Fibroblast of lung (primary cell): Measurements from ENCODE around the gene TRPM3. TPM values are rescaled to one million over a fixed set of nuclear protein-coding genes. Genes with fewer than 3 reads are reported as not detected.
"Not testable (repeated sequence)": the region's sequence is repeated elsewhere in the genome, so short reads cannot be mapped to it uniquely, and the experiment has no call there.

Experiments
- DNase-seq, 2 donors: peaks; one replicate each; pipeline versions ENCODE4 v3.0.0 to v3.0.0-alpha.2; 2010; ENCODE audit warnings: low read depth in 2 of 2
- H2AFZ ChIP-seq: 2 replicates; pipeline ENCODE4 v1.5.1; 2012; ENCODE audit warnings: low read length, control low read depth, inconsistent platforms
- H3K27ac ChIP-seq: 2 replicates; pipeline ENCODE4 v1.5.1; 2011; ENCODE audit warnings: low read length, control low read depth; ENCODE audit not compliant: insufficient read depth
- H3K27me3 ChIP-seq: 2 replicates; pipeline ENCODE4 v1.5.1; 2011; ENCODE audit warnings: mild to moderate bottlenecking, low read length; ENCODE audit not compliant: control insufficient read depth, insufficient read depth
- H3K36me3 ChIP-seq: 2 replicates; pipeline ENCODE4 v1.5.1; 2011; ENCODE audit warnings: low read length; ENCODE audit not compliant: control insufficient read depth, insufficient read depth
- H3K4me1 ChIP-seq: 2 replicates; pipeline ENCODE4 v1.5.1; 2011; ENCODE audit warnings: low read length; ENCODE audit not compliant: control insufficient read depth, insufficient read depth; ENCODE audit errors: extremely low read depth
- H3K4me2 ChIP-seq: 2 replicates; pipeline ENCODE4 v1.5.1; 2011; ENCODE audit warnings: low read length, control low read depth; ENCODE audit not compliant: insufficient read depth; ENCODE audit errors: extremely low read depth
- H3K4me3 ChIP-seq, 4 experiments: fragments of 200-600 bp in 1 of 4; sonication (generic) in 1 of 4; replicated peaks in 1 of 4; 2 replicates each; pipeline ENCODE4 v1.5.1; 2011 to 2016; ENCODE audit warnings: low read length in 4 of 4, low read depth in 3 of 4, mild to moderate bottlenecking in 3 of 4, control low read depth in 2 of 4, inconsistent platforms in 1 of 4, mixed read lengths in 1 of 4; ENCODE audit not compliant: insufficient read depth in 1 of 4; ENCODE audit errors: control extremely low read depth in 1 of 4
- H3K79me2 ChIP-seq: 2 replicates; pipeline ENCODE4 v1.5.1; 2012; ENCODE audit warnings: mild to moderate bottlenecking, low read length, inconsistent platforms; ENCODE audit not compliant: control insufficient read depth, insufficient read depth
- H3K9ac ChIP-seq: 2 replicates; pipeline ENCODE4 v1.5.1; 2011; ENCODE audit warnings: mild to moderate bottlenecking, low read length, control low read depth; ENCODE audit not compliant: insufficient read depth
- H3K9me3 ChIP-seq: 2 replicates; pipeline ENCODE4 v1.5.1; 2012; ENCODE audit warnings: low read depth, low read length; ENCODE audit not compliant: control insufficient read depth, insufficient read depth
- H4K20me1 ChIP-seq: 2 replicates; pipeline ENCODE4 v1.5.1; 2011; ENCODE audit warnings: low read length; ENCODE audit not compliant: control insufficient read depth, insufficient read depth; ENCODE audit errors: extremely low read depth
- CTCF ChIP-seq, 2 donors: IDR thresholded peaks in 1 of 2; conservative IDR thresholded peaks in 1 of 2; 1 replicate in 1 of 2; 2 replicates in 1 of 2; pipeline ENCODE4 v1.5.1; 2011 to 2012; ENCODE audit warnings: low read length in 2 of 2, control low read depth in 1 of 2, inconsistent platforms in 1 of 2, low read depth in 1 of 2, mild to moderate bottlenecking in 1 of 2
- EZH2 ChIP-seq: IDR thresholded peaks from 2 replicates; pipeline ENCODE4 v1.5.1; 2012; ENCODE audit warnings: low read length, control low read depth, mild to moderate bottlenecking; ENCODE audit errors: missing control alignments
- polyA plus RNA-seq, 2 donors: library from polyadenylated mRNA; depleted of rRNA in 1 of 2; stranded (reverse) in 1 of 2; unstranded in 1 of 2; fragments of >200 nt; gene quantifications; 2 replicates each; pipeline ENCODE4 v1.2.1, GENCODE V29; 2011 to 2012; ENCODE audit warnings: missing spikeins in 1 of 2
- total RNA-seq: library from RNA; depleted of rRNA; stranded (reverse); fragments of >200 nt; gene quantifications from 2 replicates; pipeline ENCODE4 v1.2.1, GENCODE V29; 2014

TRPM3 gene
- total and polyA plus RNA-seq, 2 donors (not counting 1 experiment from before 2014, with no cell fraction given): 0.05 to 0.50 TPM

GRCh38 chr9:70746316-70746715 lies 375.1 kb downstream of the TRPM3 start:
- TF ChIP-seq EZH2 (no peak), CTCF (conservative IDR thresholded peaks at IDR 0.05 in 1 of 2, IDR thresholded peaks at IDR 0.05 in 1 of 2; ENCODE audit: low read depth in 1 of 2, low read length in 2 of 2) (no peak)

GRCh38 chr9:70724794-70725193 lies 396.6 kb downstream of the TRPM3 start:
- H3K9ac ChIP-seq, H4K20me1 ChIP-seq, DNase-seq, H3K27me3 ChIP-seq, H3K4me1 ChIP-seq, H3K36me3 ChIP-seq, H3K27ac ChIP-seq, H3K79me2 ChIP-seq, H3K9me3 ChIP-seq, H3K4me2 ChIP-seq, H2AFZ ChIP-seq, H3K4me3 ChIP-seq: not testable (repeated sequence)

More at GRCh38 chr9:70746316-70746715, 375.1 kb downstream of the TRPM3 start:
- no peak overlapping the region for H3K4me2 ChIP-seq
- no peaks in the 10 kb centered on the region for H3K36me3 ChIP-seq
- no peak overlapping the region for H3K27ac ChIP-seq
- H2AFZ ChIP-seq: no peak overlapping the region
- DNase-seq: no peak
- no peaks in the 10 kb centered on the region for H3K9me3 ChIP-seq
- no peaks in the 10 kb centered on the region for H3K27me3 ChIP-seq
- no peak overlapping the region for H3K9ac ChIP-seq
- no peaks in the 10 kb centered on the region for H3K4me1 ChIP-seq
- H3K79me2 ChIP-seq: no peaks in the 10 kb centered on the region
- no peak overlapping the region for H3K4me3 ChIP-seq
- no peaks in the 10 kb centered on the region for H4K20me1 ChIP-seq

GRCh38 chr9:70724025-70724424 lies 397.4 kb downstream of the TRPM3 start:
- not testable (repeated sequence) for H3K4me1 ChIP-seq, H4K20me1 ChIP-seq

GRCh38 chr9:70706797-70707196 lies 414.6 kb downstream of the TRPM3 start:
- H3K36me3 ChIP-seq, H3K9me3 ChIP-seq, H3K27me3 ChIP-seq, H4K20me1 ChIP-seq, H3K4me3 ChIP-seq, H3K79me2 ChIP-seq, H3K4me1 ChIP-seq, H3K4me2 ChIP-seq, DNase-seq, H2AFZ ChIP-seq, H3K9ac ChIP-seq, H3K27ac ChIP-seq: not testable (repeated sequence)

More at GRCh38 chr9:70724025-70724424, 397.4 kb downstream of the TRPM3 start:
- not testable (repeated sequence) for H3K9ac ChIP-seq, H3K4me2 ChIP-seq, H3K79me2 ChIP-seq, H3K36me3 ChIP-seq, H2AFZ ChIP-seq, DNase-seq, H3K4me3 ChIP-seq, H3K9me3 ChIP-seq, H3K27ac ChIP-seq, H3K27me3 ChIP-seq
